Ectodermal cell (in vitro differentiated cells): ENCODE results near the gene ARHGEF10L.
A peak's percentile ranks its signal among the peaks of the same experiment; 100 is the strongest.

Source experiments
- H3K27ac ChIP-seq: 2 replicates; pipeline ENCODE4 v1.7.0; 2013; ENCODE audit warnings: mild to moderate bottlenecking, low read depth, low read length; ENCODE audit not compliant: insufficient read depth, poor library complexity, severe bottlenecking
- H3K27me3 ChIP-seq: 2 replicates; pipeline ENCODE4 v1.7.0; 2013; ENCODE audit warnings: mild to moderate bottlenecking, low read length; ENCODE audit not compliant: insufficient read depth, control insufficient read depth, poor library complexity, severe bottlenecking
- H3K36me3 ChIP-seq: one replicate; pipeline ENCODE4 v1.7.0; 2013; ENCODE audit warnings: low read length; ENCODE audit not compliant: control insufficient read depth, insufficient read depth
- H3K4me1 ChIP-seq: one replicate; pipeline ENCODE4 v1.7.0; 2013; ENCODE audit warnings: low read length; ENCODE audit not compliant: control insufficient read depth, insufficient read depth
- H3K4me3 ChIP-seq: 2 replicates; pipeline ENCODE4 v1.7.0; 2013; ENCODE audit warnings: low read depth, low read length, control low read depth; ENCODE audit not compliant: insufficient read depth
- H3K9me3 ChIP-seq: 2 replicates; pipeline ENCODE4 v1.7.0; 2013; ENCODE audit warnings: mild to moderate bottlenecking, low read length, moderate library complexity; ENCODE audit not compliant: control insufficient read depth
- WGBS, 2 experiments: methylation state at CpG; one replicate each; pipeline ENCODE4 v1.1.7; 2013; ENCODE audit warnings: missing lambda C conversion rate in 2 of 2; 5-methylcytosine and 5-hydroxymethylcytosine counted together

The ARHGEF10L gene

GRCh38 chr1:17673329-17674072 lies 134.0 kb downstream of the ARHGEF10L start:
- 91 to 93% methylated on average over 13 of the region's 13 CpGs for WGBS, 2 experiments
- Histone ChIP-seq H3K9me3 (no peaks in the 10 kb centered on the region), H3K27me3 (no peaks in the 10 kb centered on the region), H3K27ac (no peak overlapping the region), H3K4me3 (no peak overlapping the region), H3K36me3 (no peaks in the 10 kb centered on the region), H3K4me1 (peaks cover 26% of the 10 kb centered on the region)

- 93 to 95% methylated on average over 14 of the region's 14 CpGs for WGBS, 2 experiments
- Histone ChIP-seq H3K27me3 (no peaks in the 10 kb centered on the region), H3K27ac (no peak overlapping the region), H3K4me1 (peaks cover 26% of the 10 kb centered on the region), H3K9me3 (no peaks in the 10 kb centered on the region), H3K4me3 (no peak overlapping the region), H3K36me3 (no peaks in the 10 kb centered on the region)
These were observed 135.4 kb downstream of the ARHGEF10L start for GRCh38 chr1:17674726-17675500.

GRCh38 chr1:17675744-17676143 lies 136.2 kb downstream of the ARHGEF10L start:
- Histone ChIP-seq H3K27me3 (no peaks in the 10 kb centered on the region), H3K9me3 (no peaks in the 10 kb centered on the region), H3K4me3 (no peak overlapping the region), H3K27ac (no peak overlapping the region), H3K36me3 (no peaks in the 10 kb centered on the region), H3K4me1 (peaks cover 25% of the 10 kb centered on the region)
- 91 to 95% methylated on average over 3 of the region's 3 CpGs for WGBS, 2 experiments

DNA sequence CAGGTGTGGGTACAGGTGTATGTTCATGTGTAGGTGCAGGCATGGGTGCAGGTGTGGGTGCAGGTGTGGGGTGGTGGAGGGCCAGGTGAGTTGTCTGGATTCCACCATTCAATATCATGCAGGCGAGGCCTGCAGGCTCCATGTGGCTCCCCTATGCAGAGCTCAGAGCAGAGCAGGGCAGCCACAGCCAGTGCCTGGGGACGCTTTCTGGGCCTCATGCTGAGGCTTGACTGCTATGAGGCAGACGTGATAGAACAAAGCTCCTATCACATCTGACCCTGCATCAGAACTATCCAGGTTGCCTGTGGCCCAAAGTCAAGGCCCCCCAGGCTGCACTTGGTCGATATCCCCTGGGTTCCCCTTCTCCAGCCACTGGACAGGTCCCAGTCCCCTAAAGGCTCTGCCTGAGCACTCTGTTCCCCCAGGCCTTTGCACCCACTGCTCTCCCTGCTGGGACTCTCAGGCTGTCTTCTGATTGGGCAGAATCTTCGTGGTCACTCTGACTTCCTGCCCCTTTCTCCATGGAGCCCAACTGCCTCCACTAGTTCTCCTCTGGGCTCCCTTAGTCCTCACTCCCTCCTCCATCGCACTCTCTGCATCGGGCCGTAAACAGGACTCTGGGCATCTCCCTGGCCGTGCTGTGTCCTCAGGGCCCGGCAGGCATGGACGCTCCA lies 137.0 kb downstream of the ARHGEF10L start:
- Histone ChIP-seq H3K27ac (no peak overlapping the region), H3K9me3 (no peaks in the 10 kb centered on the region), H3K36me3 (no peaks in the 10 kb centered on the region), H3K4me3 (no peak overlapping the region), H3K4me1 (peaks cover 18% of the 10 kb centered on the region), H3K27me3 (no peaks in the 10 kb centered on the region)
- WGBS, 2 experiments = 90 to 91% methylated on average over 11 of the region's 11 CpGs

GRCh38 chr1:17678011-17678410 lies 138.5 kb downstream of the ARHGEF10L start:
- Histone ChIP-seq H3K27me3 (no peaks in the 10 kb centered on the region), H3K9me3 (no peaks in the 10 kb centered on the region), H3K4me3 (no peak overlapping the region), H3K36me3 (no peaks in the 10 kb centered on the region), H3K27ac (no peak overlapping the region), H3K4me1 (peaks cover 14% of the 10 kb centered on the region)
- 93% methylated on average over 6 of the region's 6 CpGs for WGBS, 2 experiments

- no peaks in the 10 kb centered on the region for H3K36me3 ChIP-seq
- 93 to 97% methylated on average over 16 of the region's 16 CpGs for WGBS, 2 experiments
- no peak overlapping the region for H3K27ac ChIP-seq
- no peaks in the 10 kb centered on the region for H3K9me3 ChIP-seq
- no peak overlapping the region for H3K4me3 ChIP-seq
- no peaks in the 10 kb centered on the region for H3K27me3 ChIP-seq
- H3K4me1 ChIP-seq = peaks cover 25% of the 10 kb centered on the region
These were observed 140.4 kb downstream of the ARHGEF10L start for GRCh38 chr1:17679856-17680255.

- no peak overlapping the region for H3K4me3 ChIP-seq
- H3K36me3 ChIP-seq = no peaks in the 10 kb centered on the region
- H3K27ac ChIP-seq = no peak overlapping the region
- H3K4me1 ChIP-seq = peaks cover 28% of the 10 kb centered on the region
- H3K27me3 ChIP-seq = no peaks in the 10 kb centered on the region
- no peaks in the 10 kb centered on the region for H3K9me3 ChIP-seq
- WGBS, 2 experiments = 93 to 95% methylated on average over 10 of the region's 10 CpGs
These were observed 140.8 kb downstream of the ARHGEF10L start for GRCh38 chr1:17680308-17680707.

- WGBS, 2 experiments = 82 to 83% methylated on average over 4 of the region's 4 CpGs
- Histone ChIP-seq H3K9me3 (no peaks in the 10 kb centered on the region), H3K4me1 (peaks cover 28% of the 10 kb centered on the region), H3K4me3 (no peak overlapping the region), H3K27ac (peak overlapping the region; percentile 23), H3K36me3 (no peaks in the 10 kb centered on the region), H3K27me3 (no peaks in the 10 kb centered on the region)
These were observed 142.9 kb downstream of the ARHGEF10L start for GRCh38 chr1:17682400-17682799.

DNA sequence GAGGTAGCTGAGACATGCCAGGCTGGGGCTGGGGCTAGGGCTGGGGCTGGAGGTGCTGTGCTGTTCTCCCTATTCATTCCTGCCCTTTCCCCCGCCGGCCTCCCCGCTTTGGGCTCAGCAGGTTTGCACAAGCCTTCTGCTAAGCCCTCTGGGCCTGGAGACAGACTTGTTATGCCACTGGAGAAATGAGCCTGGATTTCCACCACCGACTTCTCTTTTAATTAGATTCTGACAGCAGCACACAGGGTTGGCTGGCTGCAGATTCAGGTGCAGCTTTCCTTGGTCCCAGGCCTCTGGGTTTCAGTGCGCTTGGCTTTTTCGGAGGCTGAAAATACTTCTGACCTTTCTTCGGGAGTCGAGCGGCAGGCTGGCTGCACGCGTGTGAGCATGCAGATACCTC lies 144.1 kb downstream of the ARHGEF10L start:
- Histone ChIP-seq H3K27me3 (no peaks in the 10 kb centered on the region), H3K4me1 (peaks cover 28% of the 10 kb centered on the region), H3K27ac (no peak overlapping the region), H3K36me3 (no peaks in the 10 kb centered on the region), H3K4me3 (no peak overlapping the region), H3K9me3 (no peaks in the 10 kb centered on the region)
- WGBS, 2 experiments = 89 to 90% methylated on average over 11 of the region's 11 CpGs

DNA sequence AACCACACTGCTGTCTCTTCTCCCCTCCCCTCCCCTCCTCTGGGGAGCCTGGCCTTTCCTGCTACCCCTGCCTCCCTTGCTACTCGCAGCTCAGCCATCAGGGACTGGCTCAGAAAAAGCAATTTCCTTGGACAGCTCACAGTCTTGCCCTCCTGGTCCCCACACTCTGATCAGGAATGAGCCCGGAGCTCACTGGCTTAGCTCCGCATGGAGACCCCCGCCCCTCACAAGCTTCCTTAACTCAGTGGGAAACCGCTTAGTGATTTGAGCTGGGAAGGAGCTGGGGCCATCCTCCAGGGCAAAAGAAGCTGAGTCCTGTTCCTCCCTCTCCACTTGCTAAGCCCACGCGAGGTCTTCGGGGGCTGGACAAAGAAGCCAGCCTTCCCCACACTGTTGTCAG lies 145.3 kb downstream of the ARHGEF10L start:
- H3K27me3 ChIP-seq = no peaks in the 10 kb centered on the region
- H3K27ac ChIP-seq = peak overlapping the region; percentile 44
- WGBS, 2 experiments = 18 to 22% methylated on average over 8 of the region's 8 CpGs
- H3K36me3 ChIP-seq = no peaks in the 10 kb centered on the region
- H3K4me3 ChIP-seq = no peak overlapping the region
- peaks cover 28% of the 10 kb centered on the region for H3K4me1 ChIP-seq
- H3K9me3 ChIP-seq = no peaks in the 10 kb centered on the region
